Kidney epithelial cell (primary cell): Measurements from ENCODE around the gene SMIM3. TPM values are rescaled to one million over a fixed set of nuclear protein-coding genes. Genes with fewer than 3 reads are reported as not detected.
A peak's percentile ranks its signal among the peaks of the same experiment; 100 is the strongest.

Experiments
- DNase-seq: peaks from one replicate; pipeline ENCODE4 v3.0.0-alpha.2; 2010; ENCODE audit warnings: low read depth
- H3K27me3 ChIP-seq: 2 replicates; pipeline ENCODE4 v1.6.0; 2011; ENCODE audit warnings: low read length; ENCODE audit not compliant: control insufficient read depth, insufficient read depth
- H3K36me3 ChIP-seq: 2 replicates; pipeline ENCODE4 v1.5.1; 2011; ENCODE audit warnings: low read length; ENCODE audit not compliant: control insufficient read depth, insufficient read depth
- H3K4me3 ChIP-seq: 2 replicates; pipeline ENCODE4 v1.5.1; 2011; ENCODE audit warnings: low read depth, mild to moderate bottlenecking, control low read depth, low read length
- total RNA-seq: library from RNA; depleted of rRNA; stranded (reverse); fragments of >200 nt; gene quantifications from 2 replicates; pipeline ENCODE4 v1.2.3, GENCODE V29; 2015
- TF ChIP-seq, protein P1 (sequence below): IDR thresholded peaks from 2 replicates; pipeline ENCODE4 v1.5.1; 2011; ENCODE audit warnings: mild to moderate bottlenecking, moderate library complexity, low read length, control low read depth, inconsistent platforms; ENCODE audit not compliant: insufficient read depth, poor library complexity, severe bottlenecking

The SMIM3 gene
- total RNA-seq, 1 donor from 2014 or later = 9.7 TPM

DNA sequence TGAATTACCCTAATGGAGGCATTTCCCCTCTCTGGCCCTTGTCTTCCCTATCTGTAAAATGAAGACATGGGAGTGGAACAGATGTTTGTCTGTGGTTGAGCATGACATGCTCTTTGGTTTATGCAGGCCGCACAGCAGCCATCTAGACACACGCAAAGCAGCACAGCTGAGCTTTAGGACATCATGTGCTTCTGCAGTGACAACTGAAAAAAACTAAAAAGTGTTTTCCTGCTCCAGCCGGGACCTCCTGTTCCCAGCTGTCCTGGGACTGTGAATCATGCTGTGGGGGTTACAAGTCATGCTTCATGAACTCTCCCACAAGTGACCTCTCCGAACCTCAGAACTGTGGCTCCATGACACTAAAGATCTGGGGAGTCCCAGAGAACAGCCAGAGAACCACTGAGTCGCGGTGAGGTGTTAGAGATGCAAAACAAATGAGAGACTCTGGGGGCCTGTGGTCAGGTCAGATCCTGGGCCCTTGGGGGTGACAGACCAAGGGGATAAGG, 1.7 kb downstream of the SMIM3 start:
- peak; percentile 71 for DNase-seq
- no peaks in the 10 kb centered on the region for H3K27me3 ChIP-seq
- TF ChIP-seq, protein P1, sequence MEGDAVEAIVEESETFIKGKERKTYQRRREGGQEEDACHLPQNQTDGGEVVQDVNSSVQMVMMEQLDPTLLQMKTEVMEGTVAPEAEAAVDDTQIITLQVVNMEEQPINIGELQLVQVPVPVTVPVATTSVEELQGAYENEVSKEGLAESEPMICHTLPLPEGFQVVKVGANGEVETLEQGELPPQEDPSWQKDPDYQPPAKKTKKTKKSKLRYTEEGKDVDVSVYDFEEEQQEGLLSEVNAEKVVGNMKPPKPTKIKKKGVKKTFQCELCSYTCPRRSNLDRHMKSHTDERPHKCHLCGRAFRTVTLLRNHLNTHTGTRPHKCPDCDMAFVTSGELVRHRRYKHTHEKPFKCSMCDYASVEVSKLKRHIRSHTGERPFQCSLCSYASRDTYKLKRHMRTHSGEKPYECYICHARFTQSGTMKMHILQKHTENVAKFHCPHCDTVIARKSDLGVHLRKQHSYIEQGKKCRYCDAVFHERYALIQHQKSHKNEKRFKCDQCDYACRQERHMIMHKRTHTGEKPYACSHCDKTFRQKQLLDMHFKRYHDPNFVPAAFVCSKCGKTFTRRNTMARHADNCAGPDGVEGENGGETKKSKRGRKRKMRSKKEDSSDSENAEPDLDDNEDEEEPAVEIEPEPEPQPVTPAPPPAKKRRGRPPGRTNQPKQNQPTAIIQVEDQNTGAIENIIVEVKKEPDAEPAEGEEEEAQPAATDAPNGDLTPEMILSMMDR = no peak
- peak overlapping the region; percentile 56 for H3K4me3 ChIP-seq
- H3K36me3 ChIP-seq = no peaks in the 10 kb centered on the region

DNA sequence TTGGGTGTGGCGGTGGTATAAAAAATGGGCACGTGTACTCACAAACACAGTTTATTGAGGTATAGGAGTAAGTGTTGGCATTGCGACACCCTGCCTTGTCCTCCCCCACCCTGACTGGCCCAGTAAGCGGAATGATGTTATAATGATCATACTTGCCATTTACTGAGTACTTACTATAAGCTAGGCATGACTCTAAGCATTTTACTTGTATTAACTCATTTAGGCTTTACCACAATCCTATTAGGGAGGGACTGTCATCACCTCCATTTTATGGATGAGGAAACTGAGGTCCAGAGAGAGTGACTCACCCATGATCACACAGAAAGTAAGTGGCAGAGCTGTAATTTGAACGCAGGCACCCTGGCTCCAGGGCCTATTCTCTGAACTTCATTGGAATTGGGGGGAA, 2.3 kb downstream of the SMIM3 start:
- no peaks in the 10 kb centered on the region for H3K36me3 ChIP-seq
- no peak for DNase-seq
- H3K4me3 ChIP-seq = no peak overlapping the region
- TF ChIP-seq, protein P1 = no peak
- H3K27me3 ChIP-seq = no peaks in the 10 kb centered on the region

DNA sequence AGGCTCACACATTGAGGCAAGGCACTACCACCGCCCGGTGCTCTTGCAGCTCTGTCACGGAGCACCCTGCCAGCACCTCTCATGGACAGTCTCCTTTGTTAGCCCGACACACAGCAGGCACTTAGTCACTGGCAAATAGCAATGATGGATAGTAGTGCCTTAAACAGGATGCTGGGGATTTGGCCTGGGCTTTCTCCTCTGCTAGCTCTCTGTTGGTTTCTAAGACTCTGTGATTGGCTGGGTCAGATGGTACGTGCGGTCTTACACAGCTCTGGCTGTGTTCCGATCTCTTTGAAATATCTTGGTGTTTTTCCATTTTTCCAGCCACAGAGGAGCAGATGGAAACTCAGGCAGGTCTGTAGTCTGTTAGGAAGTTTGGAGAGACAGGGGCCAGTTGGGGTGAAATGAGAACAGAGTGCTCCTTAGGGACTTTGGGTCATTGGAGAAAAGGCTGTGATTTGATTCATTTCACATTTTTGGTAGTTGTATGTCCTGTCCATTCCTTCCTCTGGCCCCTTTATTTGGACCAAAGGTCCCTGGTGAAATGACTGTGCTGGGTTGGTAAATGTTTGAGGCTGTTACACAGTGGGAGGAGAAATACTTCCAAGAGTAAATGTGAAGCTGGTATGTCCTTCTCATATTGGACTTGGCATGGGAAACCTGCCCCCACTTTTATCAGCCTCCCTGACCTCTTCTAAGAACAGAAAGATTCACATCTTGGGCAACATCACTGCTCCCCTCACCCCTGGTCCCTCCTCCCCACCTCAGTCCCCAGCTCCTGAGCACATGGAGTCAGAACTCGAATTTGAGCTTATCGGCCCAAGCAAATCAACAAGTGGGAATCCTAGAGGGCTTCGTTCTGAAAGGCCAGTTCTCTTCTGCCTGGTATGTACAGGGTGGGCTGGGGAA, 3.4 kb downstream of the SMIM3 start:
- Histone ChIP-seq H3K27me3 (no peaks in the 10 kb centered on the region), H3K36me3 (no peaks in the 10 kb centered on the region), H3K4me3 (no peak overlapping the region)
- TF ChIP-seq, protein P1 = no peak
- DNase-seq = no peak

DNA sequence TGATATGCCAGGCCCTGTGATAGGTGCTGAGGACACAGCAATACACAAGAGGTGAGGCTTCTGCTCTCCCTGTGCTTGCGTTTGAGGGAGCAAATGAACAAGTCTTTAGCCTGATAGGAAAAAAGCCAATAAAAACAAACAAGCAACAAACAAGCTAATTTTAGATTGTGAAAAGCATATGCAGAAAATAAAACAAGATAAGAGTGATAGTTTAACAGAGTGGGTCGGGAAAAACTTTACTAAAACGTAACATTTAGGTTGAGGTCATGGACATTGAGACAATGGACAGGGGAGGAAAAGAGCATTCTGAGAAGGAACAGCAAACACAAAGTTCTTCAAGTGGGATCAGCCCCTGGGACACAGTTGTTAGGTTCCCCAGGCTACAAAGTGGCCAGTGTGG, 4.3 kb downstream of the SMIM3 start:
- Histone ChIP-seq H3K36me3 (no peaks in the 10 kb centered on the region), H3K27me3 (no peaks in the 10 kb centered on the region), H3K4me3 (no peak overlapping the region)
- no peak for DNase-seq
- TF ChIP-seq, protein P1 = no peak

DNA sequence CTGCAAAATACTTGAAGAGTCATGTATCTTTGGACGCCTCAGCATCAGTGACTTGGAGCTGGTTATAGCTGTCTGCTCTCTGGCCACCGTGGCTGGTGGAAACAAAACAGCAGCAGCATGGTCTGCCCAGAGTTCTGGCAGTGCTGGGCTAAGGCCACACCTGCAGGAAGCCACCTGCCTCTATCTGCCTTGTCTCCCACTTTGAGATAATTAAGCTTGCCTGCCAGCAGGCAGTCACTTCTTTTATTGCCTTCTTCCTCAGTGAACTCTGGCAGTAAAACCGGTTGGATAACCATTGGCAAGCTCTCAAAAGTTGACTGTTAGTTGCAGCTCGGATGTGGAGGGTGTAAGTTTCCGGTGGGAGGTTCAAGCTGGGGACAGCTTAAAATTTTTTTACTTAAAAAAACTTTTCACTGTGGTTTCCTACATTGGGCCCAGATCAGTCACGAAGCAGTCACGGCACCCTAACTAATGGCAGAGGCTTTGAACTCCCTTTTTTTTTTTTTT, 4.9 kb downstream of the SMIM3 start:
- TF ChIP-seq, protein P1 = no peak
- Histone ChIP-seq H3K36me3 (no peaks in the 10 kb centered on the region), H3K27me3 (no peaks in the 10 kb centered on the region), H3K4me3 (no peak overlapping the region)
- no peak for DNase-seq
